GM19395 (cell line): ENCODE results near the gene STAM.

Source experiments
- ATAC-seq: cut with Tn5 transposase; IDR thresholded peaks from one replicate; pipeline ENCODE4 v1.9.1; 2021; ENCODE audit warnings: mild to moderate bottlenecking, moderate library complexity; ENCODE audit not compliant: unreplicated experiment

STAM gene

DNA sequence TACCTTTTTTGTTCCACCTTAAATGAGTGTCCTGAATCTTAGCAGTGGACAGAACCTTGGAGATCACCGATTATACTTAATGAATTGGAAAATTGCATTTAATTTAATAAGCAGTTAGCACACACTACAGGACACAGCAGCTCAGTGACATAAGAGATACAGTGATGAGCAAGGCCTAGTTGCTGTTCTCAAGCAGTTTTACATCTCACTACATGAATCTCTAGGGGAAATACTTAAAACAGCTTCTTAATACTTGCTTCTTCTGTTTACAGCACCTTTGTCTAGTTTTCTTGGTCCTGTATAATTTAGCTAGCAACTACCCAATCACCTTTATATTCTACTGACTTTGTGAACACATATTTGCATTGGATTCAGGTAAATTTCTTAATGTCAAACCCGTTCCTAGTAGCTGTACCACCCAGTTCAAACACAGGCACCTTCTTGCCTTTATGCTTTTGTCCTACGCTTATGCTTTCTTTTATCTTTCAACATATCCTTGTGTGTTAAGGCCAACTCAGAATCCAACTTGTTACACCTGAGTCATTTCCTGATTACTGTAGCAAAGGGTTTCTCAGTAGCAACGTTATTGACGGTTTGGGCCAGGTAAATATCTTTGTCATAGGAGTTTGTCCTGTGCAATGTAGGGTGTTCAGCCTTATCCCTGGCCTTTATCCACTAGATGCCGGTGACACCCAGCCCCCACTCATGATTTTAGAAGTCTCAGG, 1.8 kb downstream of the STAM start:
- no peak for ATAC-seq

DNA sequence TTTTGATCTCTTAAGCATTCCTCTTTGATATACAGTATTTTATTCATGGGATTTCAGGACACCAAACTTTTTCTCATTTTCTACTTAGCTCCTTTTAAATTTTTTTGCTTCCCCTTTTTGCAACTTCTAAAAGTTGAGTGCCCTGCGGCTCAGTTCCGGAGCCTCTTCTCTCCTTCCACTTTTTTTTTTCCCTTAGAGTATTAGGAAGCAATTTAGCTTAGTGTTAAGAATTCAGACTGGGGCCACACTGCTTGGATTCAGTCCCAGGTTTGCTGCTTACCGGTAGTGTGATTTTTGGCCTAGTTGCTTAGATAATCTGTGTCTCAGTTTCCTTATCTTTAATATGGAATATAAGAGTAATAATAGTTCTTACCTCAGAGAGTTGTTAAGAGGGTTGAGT, 3.4 kb downstream of the STAM start:
- ATAC-seq: no peak

DNA sequence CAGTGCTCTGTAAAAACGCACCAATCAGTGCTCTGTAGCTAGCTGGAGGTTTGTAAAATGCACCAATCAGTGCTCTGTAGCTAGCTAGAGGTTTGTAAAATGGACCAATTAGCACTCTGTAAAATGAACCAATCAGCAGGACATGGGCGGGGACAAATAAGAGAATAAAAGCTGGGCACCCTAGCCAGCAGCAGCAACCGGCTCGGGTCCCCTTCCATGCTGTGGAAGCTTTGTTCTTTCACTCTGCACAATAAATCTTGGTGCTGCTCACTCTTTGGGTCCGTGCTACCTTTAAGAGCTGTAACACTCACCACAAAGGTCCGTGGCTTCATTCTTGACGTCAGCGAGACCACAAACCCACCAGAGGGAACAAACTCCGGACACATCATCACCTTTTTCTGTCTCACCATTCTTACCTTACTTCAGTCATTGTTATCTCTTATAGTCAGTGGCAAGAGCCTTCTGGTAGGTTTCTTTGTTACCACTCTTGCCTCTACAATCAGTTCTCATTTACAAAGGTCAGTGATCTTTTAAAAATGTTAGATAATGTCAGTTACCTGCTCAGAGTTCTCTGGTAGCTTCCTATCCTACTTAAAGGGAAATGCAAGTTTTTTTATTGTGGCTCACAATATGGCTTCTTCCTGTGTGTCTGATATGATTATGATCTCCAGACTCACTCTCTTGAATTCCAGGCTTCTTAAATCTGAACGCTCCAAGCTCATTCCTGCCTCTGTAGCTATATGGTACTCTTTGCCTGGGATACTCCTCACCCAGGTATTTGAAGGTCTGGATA, 4.5 kb downstream of the STAM start:
- ATAC-seq: no peak

DNA sequence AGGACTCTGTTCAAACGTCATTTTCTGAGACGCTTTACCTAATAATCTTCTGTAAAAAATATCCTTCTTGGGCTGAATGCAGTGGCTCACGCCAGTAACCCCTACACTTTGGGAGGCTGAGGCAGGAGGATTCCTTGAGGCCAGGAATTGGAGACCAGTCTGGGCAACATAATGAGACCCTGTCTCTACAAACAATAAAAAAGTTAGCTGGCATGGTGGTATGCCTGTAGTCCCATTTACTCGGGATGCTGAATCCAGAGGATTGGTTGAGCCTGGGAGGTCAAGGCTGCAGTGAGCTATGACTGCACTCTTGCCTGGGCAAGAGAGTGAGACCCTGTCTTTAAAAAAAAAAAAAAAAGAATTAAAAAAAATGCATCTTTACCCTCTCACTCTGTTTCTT, 5.1 kb downstream of the STAM start:
- ATAC-seq: no peak

DNA sequence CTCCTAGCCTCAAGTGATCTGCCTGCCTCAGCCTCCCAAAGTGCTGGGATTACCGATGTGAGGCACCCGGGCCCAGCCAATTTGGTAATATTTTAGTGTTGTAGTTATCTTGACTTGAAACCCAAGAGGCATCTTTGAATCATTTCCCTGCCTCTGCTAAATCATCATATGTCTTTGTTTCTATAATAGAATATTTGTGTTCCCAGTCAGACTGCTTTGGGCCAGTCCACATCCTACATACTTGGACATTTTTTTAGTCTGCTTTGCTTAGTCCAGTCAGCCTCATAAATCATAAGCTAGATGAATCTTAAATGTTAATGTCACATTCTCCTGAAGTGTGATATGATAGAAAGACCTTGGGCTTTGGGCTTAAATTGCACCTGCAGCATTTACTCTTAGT, 5.9 kb downstream of the STAM start:
- ATAC-seq: no peak

DNA sequence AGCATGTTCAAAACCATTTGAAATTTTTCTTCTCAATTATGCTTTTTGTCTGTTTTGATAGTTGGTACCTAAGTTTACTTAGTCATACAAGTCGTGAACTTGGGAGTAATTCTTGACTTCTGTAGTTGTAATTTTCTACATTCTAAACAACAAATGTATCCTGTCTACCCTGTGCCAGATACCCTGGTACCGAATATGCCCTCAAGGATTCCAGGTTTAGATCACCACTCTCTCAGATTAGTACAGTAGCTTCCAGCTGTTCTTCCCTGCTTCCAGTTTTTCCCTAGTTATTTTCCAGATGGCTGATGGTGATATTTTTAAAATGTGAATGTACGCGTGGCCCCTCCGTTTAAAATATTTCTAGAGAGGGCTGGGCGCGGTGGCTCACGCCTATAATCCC, 6.5 kb downstream of the STAM start:
- ATAC-seq: no peak

DNA sequence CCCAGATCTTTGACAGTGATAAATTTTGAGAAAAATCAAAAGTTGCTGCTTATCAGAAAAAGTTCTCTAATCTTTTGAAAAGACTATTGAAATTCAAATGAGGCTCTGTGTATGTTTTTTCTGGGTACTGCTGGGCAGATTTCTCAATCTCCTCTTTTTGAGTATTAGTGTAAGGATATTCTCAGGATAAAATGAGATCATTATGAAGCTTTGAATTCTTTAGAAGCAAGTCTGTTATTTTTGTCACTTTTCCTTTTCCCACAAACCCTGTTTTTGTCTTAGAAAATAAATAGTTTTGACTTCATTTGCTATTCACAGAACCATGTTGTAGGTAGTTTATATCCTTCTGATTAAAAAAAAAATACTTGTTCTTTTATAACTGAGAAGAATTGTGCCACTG, 7.9 kb downstream of the STAM start:
- ATAC-seq: no peak

DNA sequence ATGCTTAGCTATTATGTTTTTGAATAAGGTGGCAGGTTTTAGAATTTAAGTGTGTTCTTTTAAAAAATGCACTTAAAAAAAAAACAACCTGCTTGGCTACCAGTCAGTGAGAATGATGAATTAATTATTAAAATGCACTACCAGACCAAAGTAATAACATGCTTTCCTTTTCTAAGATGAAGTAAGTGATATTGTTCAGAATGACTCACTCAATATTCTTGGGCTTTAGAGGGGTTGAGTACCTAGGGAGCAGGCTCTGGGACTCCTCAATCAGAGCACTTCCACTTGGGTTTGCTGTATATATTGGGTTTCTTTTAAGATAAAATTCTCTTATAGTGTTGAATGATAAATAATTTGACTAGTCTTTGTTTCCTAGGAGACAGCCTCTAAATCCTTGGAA, 8.6 kb downstream of the STAM start:
- ATAC-seq: no peak

DNA sequence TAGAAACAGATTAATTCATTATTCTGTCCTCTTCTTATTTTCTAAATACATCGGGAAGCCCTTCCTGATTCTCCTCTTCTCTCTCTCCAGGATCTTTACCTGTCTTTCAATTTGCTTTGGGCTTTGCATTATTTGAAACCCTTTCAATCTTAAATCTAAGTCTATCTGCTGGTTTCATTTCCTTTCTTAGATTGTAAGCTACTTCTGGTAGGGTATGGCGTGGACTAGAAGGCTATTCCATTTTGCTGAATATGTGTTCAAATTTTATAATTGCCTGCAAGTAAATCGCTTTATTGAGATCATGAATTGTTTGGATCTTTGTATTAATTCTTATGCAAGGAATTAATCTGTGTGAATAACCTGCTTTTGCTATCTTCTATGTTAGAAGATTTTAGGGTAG, 11.1 kb downstream of the STAM start:
- peak; percentile 26 for ATAC-seq

DNA sequence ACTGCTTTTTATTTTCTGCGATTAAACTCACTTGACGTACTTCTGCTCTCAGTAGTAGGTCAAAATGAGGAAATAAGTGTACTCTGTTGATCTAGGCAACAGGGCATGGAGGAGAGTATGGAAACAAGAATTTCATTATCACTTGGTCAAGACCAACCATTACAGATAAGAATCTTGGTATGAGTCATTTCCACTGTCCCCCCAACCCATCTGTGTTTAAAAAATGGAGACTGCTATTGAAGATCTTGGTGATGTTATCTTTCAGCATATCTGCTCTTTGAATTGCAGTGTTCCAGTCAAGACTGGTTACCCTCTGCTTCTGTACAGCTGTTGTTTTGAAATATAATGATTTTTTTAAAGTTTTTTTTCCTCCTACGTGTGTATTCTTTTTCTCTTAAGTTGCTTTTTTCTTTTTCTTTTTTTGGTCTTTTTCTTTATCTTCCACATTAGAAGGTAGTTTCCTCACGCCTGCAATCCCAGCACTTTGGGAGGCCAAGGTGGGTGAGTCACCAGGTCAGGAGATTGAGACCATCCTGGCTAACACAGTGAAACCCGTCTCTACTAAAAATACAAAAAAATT, 11.7 kb downstream of the STAM start:
- peak; percentile 96 for ATAC-seq

DNA sequence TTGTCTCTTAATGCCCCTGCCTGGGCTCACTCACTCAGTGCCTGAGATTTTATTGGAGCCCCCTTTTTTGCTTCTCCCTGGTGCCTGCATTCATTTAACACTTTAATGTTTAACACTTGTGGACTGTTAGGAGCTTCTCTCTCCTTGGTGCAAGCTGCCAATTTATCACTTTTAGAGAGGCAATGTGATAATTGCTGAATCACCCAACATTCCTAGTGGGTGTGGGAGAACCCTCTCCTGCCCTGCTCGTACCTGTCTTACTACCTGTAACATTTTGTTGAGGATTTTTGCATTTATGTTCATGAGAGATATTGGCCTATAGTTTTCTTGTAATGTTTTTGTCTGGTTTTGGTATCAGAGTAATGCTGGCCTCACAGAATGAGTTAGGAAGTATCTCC, 13.2 kb downstream of the STAM start:
- ATAC-seq: no peak

DNA sequence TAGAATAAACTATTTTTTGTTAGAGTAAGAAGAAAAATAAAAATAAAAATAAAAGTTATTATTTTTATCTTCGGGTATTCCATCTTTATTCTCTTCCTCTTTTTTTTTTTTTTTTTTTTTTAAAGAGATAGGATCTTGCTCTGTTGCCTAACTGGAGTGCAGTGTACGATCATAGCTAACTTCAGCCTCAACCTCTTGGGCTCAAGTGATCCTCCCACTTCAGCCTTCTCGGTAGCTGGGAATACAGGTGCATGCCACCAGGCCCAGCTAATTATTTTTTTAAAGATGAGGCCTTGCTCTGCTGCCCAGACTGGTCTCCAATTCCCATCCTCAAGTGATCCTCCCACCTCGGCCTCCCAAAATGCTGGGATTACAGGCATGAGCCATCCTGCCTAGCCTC, 15.4 kb downstream of the STAM start:
- no peak for ATAC-seq

DNA sequence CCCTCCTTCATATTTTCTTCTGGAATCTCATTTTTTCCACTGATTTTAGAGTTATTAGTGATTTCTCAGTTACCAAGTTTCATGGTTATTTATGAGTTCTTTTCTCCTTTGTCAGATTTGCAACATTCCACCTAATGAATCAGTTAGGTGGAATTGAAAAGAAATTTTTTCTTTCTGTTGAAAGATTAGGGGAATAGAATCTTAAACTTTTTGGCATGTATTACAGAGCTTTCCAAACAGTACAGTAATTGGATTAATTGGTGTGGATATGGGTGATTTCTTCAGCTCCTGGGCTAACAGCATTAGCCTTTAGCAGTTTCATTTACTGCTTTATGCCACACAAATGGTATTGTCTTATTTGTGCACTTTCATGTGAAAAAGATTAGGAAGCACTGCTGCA, 17.0 kb downstream of the STAM start:
- no peak for ATAC-seq

DNA sequence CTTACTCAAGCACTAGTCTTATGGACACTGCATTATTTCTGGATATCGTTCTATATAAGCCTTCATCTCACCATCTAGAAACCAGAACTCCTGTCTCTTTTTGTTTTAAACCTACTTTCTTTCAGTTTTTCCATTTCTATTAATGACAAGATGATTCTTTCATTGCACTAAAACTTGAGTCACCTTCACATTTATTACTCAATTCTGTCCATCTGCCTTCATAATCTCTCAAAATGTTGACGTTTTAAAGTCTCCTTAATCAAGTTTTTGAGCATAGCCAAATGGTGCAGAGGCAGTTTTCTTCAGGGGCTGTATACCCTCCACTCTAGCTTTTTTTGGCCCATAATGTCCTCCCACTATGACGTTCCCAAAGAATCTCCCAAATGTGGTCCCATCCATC, 17.6 kb downstream of the STAM start:
- ATAC-seq: no peak

DNA sequence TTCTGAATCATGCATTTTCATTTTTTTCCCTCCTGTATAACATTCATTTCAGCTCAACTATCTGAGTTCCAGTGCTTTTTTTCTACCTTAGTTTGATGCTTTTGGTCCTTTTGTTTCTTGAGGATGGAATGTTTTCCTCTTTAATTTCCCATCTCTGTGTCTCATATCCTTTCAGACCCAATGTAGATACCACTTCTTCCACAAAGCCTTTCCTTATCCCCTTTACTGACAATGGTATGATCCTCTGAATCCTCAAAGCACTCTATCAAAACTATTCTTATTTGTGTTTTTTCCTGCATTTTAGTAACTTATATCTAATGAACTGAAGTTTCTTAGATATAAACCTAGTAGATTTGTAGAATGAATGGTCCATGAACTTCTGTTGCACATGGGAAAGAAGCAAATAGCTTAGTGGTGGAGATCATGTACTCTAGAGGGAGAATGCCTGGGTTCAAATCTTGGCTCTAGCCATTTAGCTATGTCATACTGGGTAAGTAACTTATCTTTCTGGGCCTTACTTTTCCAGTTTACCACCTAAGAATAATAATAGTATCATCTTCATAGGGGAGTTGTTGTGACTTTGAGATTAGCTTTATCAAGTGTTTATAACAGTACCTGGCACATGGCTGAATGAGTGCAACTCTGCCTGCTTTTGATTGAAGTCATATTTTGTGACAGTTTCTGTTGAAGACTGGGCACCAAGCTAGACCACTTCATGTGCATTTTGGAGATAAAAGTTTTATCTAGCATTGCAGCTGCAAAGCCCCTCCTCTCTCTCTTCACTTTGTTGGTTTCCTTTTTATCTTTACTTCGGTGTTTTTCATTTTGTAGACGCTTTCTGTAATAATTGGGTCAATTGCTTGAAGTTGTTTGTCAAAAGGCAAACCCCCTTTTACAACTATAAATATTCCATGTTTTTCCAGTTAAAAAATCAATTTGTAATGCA, 18.5 kb downstream of the STAM start:
- no peak for ATAC-seq

DNA sequence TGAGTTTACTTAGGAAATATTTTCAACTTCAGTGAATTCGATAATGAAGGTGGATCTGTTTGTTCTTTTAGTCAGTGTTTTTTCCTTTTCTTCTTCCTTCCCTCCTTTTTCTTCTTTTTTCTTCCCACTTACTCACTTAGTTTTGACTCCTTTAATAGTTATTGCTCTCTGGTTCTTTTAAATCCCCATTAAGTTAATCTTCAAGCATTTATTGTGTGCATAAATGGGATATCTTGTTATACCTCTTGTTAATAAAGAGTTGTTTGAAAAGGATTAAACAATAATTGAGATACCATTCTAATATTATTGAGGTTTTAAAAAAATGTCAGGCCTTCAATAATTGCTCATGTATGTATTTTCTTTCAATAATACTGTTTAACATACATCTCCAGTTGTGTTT, 19.5 kb downstream of the STAM start:
- no peak for ATAC-seq

DNA sequence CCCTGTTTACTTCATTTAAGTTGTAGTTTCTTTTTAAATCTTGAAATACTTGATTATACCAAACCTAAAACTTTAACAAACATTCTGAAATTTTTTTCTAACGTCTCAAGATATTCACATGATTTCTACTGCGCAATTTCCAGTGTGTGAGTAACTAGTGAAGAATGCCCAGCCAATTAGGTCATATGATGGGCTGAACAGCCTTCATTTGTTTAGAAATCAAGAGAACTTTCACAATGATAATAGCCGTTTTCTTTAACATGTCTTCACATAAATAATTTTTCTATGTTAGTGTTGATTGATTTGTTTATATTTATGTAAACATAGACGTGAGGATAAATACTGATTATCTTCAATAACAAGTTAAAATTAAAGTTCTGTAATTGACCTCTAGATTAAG, 21.8 kb downstream of the STAM start:
- no peak for ATAC-seq

DNA sequence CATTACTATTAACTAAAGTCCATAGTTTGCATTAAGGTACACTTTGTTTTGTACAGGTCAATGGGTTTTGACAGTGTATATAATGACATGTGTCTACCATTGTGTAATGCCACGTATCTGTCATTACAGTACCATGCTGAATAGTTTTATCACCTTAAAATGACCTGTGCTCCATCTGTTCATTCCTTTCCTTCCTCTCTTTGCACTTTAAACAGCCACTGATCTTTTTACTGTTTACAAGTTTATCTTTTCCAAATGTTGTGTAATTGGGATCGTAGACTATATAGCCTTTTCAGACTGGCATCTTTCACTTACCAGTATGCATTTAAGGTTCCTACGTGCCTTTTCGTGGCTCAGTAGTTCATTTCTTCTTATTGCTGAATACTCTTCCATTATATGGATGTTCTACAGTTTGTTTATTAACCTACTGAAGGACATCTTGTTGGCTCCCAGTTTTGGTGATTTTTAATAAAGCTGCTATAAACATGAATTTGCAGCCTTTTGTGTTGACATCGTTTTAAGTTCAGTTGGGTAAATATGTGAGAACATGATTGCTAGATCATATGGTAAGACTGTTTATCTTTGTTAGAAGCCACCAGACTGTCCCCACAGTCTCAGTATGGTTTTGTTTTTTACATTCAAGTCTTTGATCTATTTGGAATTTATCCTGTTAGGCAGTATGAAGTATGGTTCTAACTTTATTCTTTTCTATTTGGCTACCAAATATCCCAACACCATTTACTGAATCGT, 24.7 kb downstream of the STAM start:
- peak; percentile 15 for ATAC-seq

DNA sequence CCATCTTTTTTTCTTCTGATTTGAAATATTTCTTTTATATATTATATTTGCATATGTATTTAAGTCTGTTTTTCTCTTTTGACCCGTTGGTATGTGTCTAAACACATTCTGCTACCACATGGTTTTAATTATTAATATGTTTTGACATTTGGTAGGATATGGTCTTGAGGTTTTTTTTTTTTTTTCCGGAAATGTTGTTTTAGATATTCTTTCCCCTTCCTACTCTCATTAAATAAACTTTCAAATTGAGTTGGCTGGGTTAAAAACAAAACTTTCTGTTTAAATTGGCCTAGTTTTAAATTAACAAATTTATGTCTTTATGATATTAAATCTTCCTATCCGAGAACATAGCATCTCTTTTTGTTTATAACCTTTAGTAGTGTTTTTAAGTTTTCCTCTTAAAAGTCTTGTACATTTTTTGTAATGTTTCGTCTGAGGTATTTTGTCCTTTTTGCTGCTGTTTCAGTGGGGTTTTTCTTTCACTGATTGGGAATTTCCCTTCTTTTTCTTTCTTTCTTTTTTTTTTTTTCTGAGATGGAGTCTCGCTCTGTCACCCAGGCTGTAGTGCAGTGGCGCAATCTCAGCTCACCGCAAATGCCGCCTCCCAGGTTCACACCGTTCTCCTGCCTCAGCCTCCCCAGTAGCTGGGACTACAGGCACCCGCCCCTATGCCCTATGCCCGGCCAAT, 25.4 kb downstream of the STAM start:
- peak; percentile 79 for ATAC-seq

DNA sequence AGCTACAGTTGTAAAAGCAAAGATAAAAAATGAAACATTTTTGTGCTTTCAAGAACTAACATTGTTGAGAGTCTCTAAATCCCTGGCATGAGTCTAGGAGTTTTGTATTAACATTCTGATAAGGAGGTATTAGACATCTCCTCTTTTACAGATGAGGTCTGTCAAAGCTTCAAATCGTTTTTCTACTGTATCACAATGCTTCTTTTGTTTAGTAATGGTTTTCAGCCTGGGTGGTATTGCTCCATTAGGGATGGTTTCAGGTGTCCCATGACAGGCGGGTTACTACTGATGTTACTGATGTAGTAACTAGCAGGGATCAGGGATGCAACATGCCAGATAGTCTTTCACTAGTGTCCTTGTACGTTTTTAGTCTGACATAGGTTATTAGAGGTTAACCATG, 27.4 kb downstream of the STAM start:
- no peak for ATAC-seq
